ENCODE measurements around the gene NISCH.

Gene NISCH

GRCh38 chr3:52487050-52487787, 31.8 kb downstream of the NISCH start:
- Histone ChIP-seq H3K79me2 (ENCODE audit: insufficient read depth, low read length) (no peaks in the 10 kb centered on the region), H2AFZ (ENCODE audit: low read depth, low read length, severe bottlenecking) (no peak overlapping the region), H3K9me3 (ENCODE audit: insufficient read depth, low read length) (no peaks in the 10 kb centered on the region), H3K9me2 (replicated peaks; ENCODE audit: insufficient read depth, low read length) (no peaks in the 10 kb centered on the region), H3K4me2 (ENCODE audit: low read depth, low read length, poor library complexity, severe bottlenecking) (no peak overlapping the region), H4K20me1 (ENCODE audit: low read depth, low read length) (no peaks in the 10 kb centered on the region), H3F3A (ENCODE audit: insufficient read depth) (no peaks in the 10 kb centered on the region), H3K36me3 (ENCODE audit: low read length) (no peaks in the 10 kb centered on the region), H3K9ac (ENCODE audit: low read length) (no peak overlapping the region), H3K27me3 (ENCODE audit: low read length) (no peaks in the 10 kb centered on the region), H3K27ac (ENCODE audit: low read depth, low read length) (no peak overlapping the region), H3K4me3 (ENCODE audit: insufficient read depth, low read length, poor library complexity, severe bottlenecking) (no peak overlapping the region)
- TF ChIP-seq CTCF (IDR thresholded peaks at IDR 0.05; ENCODE audit: insufficient read depth, low read length, poor library complexity, severe bottlenecking) (no peak), EZH2phosphoT487 (conservative IDR thresholded peaks at IDR 0.05; ENCODE audit: low read length) (no peak)

- H3K36me3 ChIP-seq (ENCODE audit: low read length), result no peaks in the 10 kb centered on the region
- H3K9me2 ChIP-seq (replicated peaks; ENCODE audit: insufficient read depth, low read length), result no peaks in the 10 kb centered on the region
- H3K9me3 ChIP-seq (ENCODE audit: insufficient read depth, low read length), result no peaks in the 10 kb centered on the region
- H3F3A ChIP-seq (ENCODE audit: insufficient read depth), result no peaks in the 10 kb centered on the region
- H3K9ac ChIP-seq (ENCODE audit: low read length), result no peak overlapping the region
- no peak overlapping the region for H2AFZ ChIP-seq (ENCODE audit: low read depth, low read length, severe bottlenecking)
- no peak for TF ChIP-seq CTCF (IDR thresholded peaks at IDR 0.05; ENCODE audit: insufficient read depth, low read length, poor library complexity, severe bottlenecking)
- TF ChIP-seq EZH2phosphoT487 (conservative IDR thresholded peaks at IDR 0.05; ENCODE audit: low read length), result no peak
- H4K20me1 ChIP-seq (ENCODE audit: low read depth, low read length), result no peaks in the 10 kb centered on the region
- H3K79me2 ChIP-seq (ENCODE audit: insufficient read depth, low read length), result no peaks in the 10 kb centered on the region
- H3K27me3 ChIP-seq (ENCODE audit: low read length), result no peaks in the 10 kb centered on the region
- H3K4me2 ChIP-seq (ENCODE audit: low read depth, low read length, poor library complexity, severe bottlenecking), result no peak overlapping the region
- no peak overlapping the region for H3K27ac ChIP-seq (ENCODE audit: low read depth, low read length)
- no peak overlapping the region for H3K4me3 ChIP-seq (ENCODE audit: insufficient read depth, low read length, poor library complexity, severe bottlenecking)
Observed at GRCh38 chr3:52487788-52488691, 32.6 kb downstream of the NISCH start.

GRCh38 chr3:52488746-52489145, 33.3 kb downstream of the NISCH start:
- Histone ChIP-seq H3K36me3 (ENCODE audit: low read length) (no peaks in the 10 kb centered on the region), H3K9ac (ENCODE audit: low read length) (no peak overlapping the region), H3K79me2 (ENCODE audit: insufficient read depth, low read length) (no peaks in the 10 kb centered on the region), H2AFZ (ENCODE audit: low read depth, low read length, severe bottlenecking) (no peak overlapping the region), H3K27me3 (ENCODE audit: low read length) (no peaks in the 10 kb centered on the region), H3F3A (ENCODE audit: insufficient read depth) (no peaks in the 10 kb centered on the region), H3K27ac (ENCODE audit: low read depth, low read length) (no peak overlapping the region), H3K4me2 (ENCODE audit: low read depth, low read length, poor library complexity, severe bottlenecking) (no peak overlapping the region), H3K4me3 (ENCODE audit: insufficient read depth, low read length, poor library complexity, severe bottlenecking) (no peak overlapping the region), H4K20me1 (ENCODE audit: low read depth, low read length) (no peaks in the 10 kb centered on the region), H3K9me3 (ENCODE audit: insufficient read depth, low read length) (no peaks in the 10 kb centered on the region), H3K9me2 (replicated peaks; ENCODE audit: insufficient read depth, low read length) (no peaks in the 10 kb centered on the region)
- no peak for TF ChIP-seq EZH2phosphoT487 (conservative IDR thresholded peaks at IDR 0.05; ENCODE audit: low read length)
- no peak for TF ChIP-seq CTCF (IDR thresholded peaks at IDR 0.05; ENCODE audit: insufficient read depth, low read length, poor library complexity, severe bottlenecking)

All from SU-DHL-6 (cell line).